HEK293 (cell line): Measurements from ENCODE around the gene EXD3.

Experiments used
- CTCF ChIP-seq: fragments of 450-650 bp; formaldehyde crosslinking; IDR thresholded peaks from 2 replicates; pipeline ENCODE4 v1.5.1; 2016; ENCODE audit warnings: missing biosample characterization, missing genetic modification characterization
- MYNN ChIP-seq: fragments of 450-650 bp; formaldehyde crosslinking; IDR thresholded peaks from 2 replicates; pipeline ENCODE4 v1.5.1; 2016; ENCODE audit warnings: missing biosample characterization, missing genetic modification characterization, borderline replicate concordance
- TCF7L2 ChIP-seq: IDR thresholded peaks from 2 replicates; pipeline ENCODE4 v1.6.1; 2011; ENCODE audit warnings: low read depth, mild to moderate bottlenecking, inconsistent platforms, low read length, moderate library complexity, borderline replicate concordance
- ZNF513 ChIP-seq: fragments of 450-650 bp; IDR thresholded peaks from 2 replicates; pipeline ENCODE4 v1.5.1; 2018; ENCODE audit warnings: missing biosample characterization, missing genetic modification characterization
- ZNF785 ChIP-seq: fragments of 450-650 bp; formaldehyde crosslinking; IDR thresholded peaks from 2 replicates; pipeline ENCODE4 v1.5.1; 2016; ENCODE audit warnings: missing biosample characterization, missing genetic modification characterization
- ZNF792 ChIP-seq: fragments of 450-650 bp; formaldehyde crosslinking; IDR thresholded peaks from 2 replicates; pipeline ENCODE4 v1.5.1; 2016; ENCODE audit warnings: missing biosample characterization, missing genetic modification characterization

- TF ChIP-seq MYNN (tag by site-specific recombination): no peak
- TF ChIP-seq ZNF513 (tag by site-specific recombination): no peak
- no peak for TF ChIP-seq TCF7L2
- no peak for TF ChIP-seq ZNF785 (tag by site-specific recombination)
- no peak for TF ChIP-seq CTCF (tag by site-specific recombination)
- no peak for TF ChIP-seq ZNF792 (tag by site-specific recombination)
These were observed 11.1 kb downstream of the EXD3 start for GRCh38 chr9:137411645-137412380.
